Hindlimb muscle (tissue), 1 donor: ENCODE results near the gene FOXN3. TPM values are rescaled to one million over a fixed set of nuclear protein-coding genes. Genes with fewer than 3 reads are reported as not detected.

Experiments
- DNase-seq: peaks from one replicate; pipeline ENCODE4 v3.0.0-alpha.2; 2013
- polyA plus RNA-seq: library from polyadenylated mRNA; unstranded; fragments of 120-200 nt; gene quantifications from one replicate; pipeline ENCODE4 v1.2.1, GENCODE V29; 2013; ENCODE audit not compliant: insufficient read length

FOXN3 gene
- polyA plus RNA-seq, 1 donor: 67.6 TPM

DNA sequence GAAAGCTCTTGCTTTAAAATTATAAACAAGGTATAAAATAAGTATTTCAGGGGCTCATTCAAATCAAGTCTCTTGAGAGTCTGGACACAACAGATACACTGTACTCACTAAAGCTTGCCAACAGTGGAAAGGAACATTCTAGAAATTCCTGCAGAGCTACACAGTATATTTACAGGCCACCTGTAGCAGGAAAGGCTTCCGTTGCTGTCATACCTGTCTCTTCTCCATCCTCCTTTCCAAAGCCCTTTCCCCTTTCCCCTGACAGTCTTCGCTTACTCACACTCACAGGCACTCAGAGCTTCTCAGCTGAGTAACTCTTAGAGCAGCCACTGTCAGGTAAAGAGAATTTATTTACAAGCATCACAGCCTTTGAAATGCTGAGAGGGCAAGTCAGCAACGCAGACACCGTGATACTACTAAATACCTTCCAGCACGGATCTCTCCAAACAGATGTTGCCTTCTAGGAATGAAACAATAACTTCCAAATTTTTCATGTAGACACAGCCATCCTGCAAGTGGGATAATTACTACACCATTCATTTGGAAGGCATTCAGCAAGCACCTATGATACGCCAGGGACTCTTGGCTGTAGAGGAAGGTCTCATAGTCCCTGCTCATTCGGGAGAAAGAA is 167.9 kb downstream of the FOXN3 start:
- DNase-seq: no peak

- DNase-seq: no peak
Observed at GRCh38 chr14:89248411-89249064, 168.5 kb downstream of the FOXN3 start.

DNA sequence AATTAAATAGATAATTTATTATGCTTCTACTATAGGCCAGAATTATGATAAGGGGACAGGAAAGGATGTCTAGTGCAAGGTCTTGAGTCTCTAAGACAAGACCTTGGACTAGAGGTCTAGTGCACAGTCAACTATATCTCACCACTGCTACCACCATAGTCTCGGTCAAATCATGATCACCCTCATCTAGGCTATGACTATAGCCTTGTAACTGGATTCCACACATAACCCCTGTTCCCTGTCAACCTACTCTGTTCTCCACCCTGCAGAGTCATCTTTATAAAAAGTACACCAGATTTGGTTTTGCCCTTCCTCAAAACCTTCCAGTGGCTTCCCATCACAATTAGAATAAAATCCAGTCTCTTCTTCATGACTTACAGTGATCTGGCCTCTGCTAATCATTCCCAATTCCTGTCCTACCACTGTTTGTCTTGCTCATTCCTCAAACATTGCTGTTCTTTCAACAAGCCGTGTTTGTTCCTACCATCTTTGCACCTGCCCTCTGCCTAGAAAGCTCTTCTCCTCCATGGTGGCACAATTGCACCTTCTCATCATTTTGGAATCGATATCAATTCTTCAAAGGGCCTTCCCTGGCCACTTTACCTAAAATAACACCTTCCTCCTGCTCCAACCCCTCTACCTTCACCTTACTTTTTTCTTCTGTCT is 169.4 kb downstream of the FOXN3 start:
- DNase-seq: no peak

DNA sequence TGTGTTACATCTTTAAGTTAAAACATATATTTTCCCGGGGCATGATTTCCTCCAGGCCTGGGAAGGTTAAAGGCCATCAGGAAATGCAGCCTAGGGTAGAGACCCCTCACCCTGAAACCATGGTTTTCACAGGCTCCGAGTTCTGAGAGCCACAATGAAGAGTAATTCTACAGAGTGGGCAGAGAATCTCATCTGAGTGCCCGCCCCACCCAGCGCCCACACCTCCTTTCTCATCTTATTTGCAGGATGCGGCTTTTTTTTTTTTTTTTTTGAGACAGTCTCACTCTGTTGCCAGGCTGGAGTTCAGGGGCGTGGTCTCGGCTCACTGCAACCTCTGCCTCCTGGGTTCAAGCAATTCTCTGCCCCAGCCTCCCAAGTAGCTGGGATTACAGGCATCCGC is 170.7 kb downstream of the FOXN3 start:
- no peak for DNase-seq

DNA sequence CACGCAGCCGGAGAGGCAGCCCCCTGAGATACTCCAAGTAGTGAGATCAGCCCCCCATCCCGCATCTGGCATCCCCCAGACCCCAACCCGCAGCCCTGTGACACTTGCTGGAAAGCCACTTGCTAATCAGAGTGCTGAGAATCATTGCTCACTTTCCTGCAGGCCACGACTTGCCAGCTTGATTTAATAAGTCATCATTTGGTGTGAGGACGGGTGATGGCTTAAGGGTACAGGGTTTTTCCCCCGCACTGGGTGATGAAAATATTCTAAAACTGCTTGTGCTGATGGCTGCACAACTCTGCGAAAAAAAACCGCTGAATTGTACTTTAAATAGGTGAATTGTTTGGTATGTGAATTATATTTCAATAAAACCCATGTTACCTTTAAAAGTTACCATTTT is 171.2 kb downstream of the FOXN3 start:
- DNase-seq: no peak

GRCh38 chr14:89244720-89245119 is 172.3 kb downstream of the FOXN3 start:
- DNase-seq: no peak

DNA sequence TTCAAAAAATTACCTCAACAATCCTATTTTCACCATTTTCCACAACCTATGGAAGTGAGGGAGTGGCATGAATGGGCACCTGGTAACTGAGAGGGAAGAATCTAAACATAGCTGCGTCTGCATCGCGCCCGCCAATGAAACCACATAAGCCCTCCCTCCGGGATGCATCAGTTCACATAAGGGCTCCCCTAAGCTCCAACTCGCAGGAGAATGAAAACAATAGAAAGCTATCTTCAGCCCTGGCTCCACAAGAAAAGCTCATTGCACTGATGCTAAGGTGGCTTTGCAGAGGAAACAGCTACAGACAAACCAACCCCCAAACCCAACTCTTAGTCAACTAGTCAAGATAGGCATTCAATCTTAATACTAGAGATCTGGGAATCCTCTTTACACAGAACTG is 173.3 kb downstream of the FOXN3 start:
- no peak for DNase-seq

- no peak for DNase-seq
Observed at GRCh38 chr14:89243286-89243685, 173.7 kb downstream of the FOXN3 start.

GRCh38 chr14:89242652-89243279 is 174.3 kb downstream of the FOXN3 start:
- DNase-seq: no peak

DNA sequence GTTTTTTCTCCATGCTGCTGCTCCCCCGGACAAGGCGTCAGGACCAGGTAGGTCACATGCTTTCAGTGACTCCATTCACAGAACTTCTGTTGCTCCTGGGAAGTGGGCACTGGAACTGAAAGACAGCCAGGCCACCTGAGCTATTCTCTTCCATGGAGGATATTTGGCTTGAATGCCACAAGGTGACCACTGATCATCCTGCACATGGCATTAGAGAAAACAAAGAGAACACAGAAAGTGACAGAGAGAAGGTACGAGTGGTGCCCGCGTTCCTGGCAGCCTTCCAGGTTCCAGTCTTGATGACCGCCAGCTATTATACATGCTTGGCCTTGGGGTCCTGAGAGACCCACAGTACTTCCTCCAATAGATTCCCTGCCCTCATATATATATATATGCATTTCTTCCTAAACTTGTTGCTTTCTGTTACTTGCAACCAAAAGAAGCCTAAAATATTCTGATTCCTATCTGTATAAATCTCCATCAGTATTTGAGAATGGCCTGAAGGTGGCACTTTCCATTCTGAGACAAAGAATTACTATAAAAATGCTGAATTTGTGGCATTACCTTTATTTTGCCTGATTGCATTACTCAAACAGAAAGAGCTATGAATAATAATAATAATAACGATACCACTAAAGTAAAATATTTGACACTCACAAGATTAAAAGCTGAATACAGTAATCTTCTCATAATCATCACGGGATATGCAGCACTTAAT is 174.9 kb downstream of the FOXN3 start:
- no peak for DNase-seq

DNA sequence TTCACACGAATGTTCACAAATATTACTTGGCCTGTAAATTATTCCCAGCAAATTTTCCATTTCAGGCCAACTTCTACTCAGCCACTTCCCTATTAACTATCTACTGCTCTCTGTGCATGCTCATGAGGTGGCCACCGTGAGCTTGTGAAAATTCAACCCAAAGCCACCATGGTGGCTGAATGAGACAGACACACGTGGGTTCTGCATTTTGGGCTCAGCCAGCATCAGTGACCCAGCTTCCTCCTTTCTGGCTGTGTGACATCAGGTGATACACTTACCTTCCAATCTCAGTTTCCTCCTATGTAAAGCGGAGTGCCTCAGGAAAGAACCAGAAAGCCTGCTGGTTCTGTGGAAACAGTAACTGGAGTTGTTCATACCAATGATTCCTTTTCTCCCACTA is 175.8 kb downstream of the FOXN3 start:
- DNase-seq: no peak

GRCh38 chr14:89240414-89240813 is 176.6 kb downstream of the FOXN3 start:
- no peak for DNase-seq

DNA sequence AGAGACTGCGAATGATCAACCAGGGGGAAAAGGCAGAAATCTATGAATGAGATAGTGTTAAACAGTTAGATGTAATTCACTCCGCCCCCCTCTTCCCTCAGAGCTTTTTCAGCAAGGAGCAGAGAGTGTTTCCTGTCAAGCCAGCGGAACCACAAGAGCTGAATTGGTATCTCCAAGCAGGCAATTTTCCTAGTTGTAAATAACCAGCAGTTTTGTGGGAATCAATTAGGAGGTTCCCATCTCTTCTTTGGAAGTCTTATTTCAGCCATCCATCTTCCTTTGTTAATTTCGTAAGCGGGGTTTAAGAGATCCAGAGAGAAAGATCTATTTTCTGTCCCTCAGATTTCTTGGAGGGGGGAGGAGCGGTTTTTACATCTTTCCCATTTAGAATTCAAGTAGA is 178.0 kb downstream of the FOXN3 start:
- DNase-seq: no peak

GRCh38 chr14:89237921-89238529 is 179.0 kb downstream of the FOXN3 start:
- DNase-seq: no peak

- no peak for DNase-seq
Observed at GRCh38 chr14:89236851-89237250, 180.2 kb downstream of the FOXN3 start.

GRCh38 chr14:89233184-89233583 is 183.8 kb downstream of the FOXN3 start:
- DNase-seq: no peak

- no peak for DNase-seq
Observed at GRCh38 chr14:89232265-89233070, 184.6 kb downstream of the FOXN3 start.

DNA sequence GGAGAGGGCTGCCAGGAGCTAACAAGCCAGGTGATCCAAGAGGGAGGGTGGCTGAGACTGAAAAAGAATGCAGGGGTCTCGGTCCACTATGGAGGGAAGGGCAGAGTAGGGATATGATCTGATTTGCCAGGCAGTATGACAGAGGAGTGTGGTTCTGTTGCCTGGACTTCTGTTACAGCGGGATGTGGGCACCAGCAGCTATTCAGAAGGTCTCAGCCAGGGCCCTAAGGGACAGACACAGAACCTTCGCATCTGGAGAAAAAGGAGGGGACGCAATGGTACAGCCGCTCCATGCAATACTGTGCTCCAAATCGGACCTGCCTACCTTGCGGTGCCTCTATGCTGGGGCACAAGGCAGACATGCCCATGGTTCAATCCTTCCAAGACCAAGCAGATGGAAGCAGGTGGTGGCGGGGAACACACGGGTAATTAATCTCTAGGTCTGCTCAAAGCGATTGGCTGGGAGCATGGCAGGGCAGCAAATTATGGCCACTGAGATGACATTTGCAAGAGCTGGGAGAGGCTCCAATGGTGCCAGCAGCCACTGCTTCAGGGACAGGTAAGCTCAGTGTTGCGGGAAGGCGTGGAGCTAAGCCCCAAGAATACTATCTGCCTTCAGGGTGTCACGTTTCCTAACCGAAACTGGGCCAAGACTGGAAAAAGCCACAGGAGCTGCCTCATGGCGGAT is 185.5 kb downstream of the FOXN3 start:
- DNase-seq: no peak

DNA sequence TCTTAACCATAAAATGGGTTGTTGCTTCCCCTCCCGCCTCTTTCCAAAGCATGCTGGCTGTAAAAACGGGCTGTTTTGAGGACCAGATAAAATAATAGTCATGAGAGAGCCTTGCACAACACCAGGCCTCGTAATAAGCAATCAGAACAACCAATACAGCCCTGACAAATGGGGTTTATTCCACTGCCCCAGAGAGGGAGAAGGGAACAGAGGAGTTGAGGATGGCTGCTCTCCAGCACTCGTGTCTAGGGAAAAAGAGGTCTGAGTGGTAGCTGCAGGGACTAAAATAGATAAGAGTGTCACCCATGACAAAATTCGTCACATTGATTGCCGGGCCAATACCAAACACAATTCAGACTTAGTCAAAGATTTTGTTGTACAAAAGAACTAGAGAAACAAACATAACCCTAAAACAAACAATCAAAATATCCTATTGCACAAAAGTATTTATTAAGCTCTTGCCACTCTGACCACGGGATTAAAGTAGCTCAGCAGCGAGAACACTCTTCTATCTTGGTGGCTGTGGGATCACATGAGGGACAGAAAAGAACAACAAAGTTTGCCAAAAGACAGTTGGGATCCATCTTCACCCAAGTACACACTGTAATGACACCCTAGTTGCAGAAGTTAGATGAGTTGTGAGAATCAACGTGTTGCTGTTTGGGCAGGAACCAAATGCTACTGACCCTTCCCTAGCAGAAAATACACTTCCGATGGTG is 188.0 kb downstream of the FOXN3 start:
- DNase-seq: no peak

DNA sequence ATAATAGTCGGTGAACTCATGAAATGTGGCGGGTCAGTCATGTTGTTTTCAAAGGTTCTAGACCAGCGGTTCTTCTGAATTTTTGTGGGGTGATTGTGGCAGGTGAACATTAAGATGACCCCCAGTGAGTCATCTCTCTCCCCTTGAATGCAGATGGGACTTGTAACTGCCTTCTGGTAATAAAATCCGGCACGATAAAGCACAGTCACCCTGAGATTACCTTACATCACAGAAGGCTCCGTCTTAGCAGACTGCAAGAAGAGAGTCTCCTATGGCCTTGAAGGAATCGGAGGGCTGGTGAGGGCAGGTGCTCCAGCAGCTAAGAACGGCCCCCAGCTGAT is 189.6 kb downstream of the FOXN3 start:
- no peak for DNase-seq
